ENCODE measurements around the gene CDH22. TPM values are rescaled to one million over a fixed set of nuclear protein-coding genes. Genes with fewer than 3 reads are reported as not detected.

The CDH22 gene
- total and polyA plus RNA-seq, 2 experiments from 2014 or later, result not detected

DNA sequence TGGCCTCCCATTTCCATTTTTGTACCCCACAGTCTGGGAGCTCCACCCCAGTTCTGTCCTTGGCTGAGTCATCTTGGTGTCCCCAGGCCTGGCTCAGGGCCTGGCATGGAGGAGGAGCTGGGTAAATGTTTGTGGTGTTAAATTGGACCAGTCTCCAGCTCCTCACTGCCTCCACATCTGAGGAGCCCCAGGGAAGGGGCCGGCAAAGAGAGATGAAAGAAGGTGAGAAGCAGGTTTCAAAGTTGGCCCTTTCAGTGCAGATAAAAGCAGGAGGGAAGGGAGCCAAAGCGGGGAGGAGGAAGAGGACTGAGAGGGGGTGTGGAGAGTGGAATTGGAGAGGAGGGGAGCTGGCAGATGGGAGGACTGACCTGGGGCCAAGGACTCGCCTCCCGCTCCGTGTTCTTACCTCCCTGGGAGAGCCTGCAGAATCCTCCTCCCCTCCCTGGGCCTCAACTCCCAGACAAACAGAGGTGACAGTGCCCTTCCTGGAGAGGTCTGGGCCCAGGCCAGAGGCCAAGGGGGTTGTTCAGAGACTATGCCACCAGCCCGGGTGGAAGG lies 101.2 kb downstream of the CDH22 start:
- no peaks in the 10 kb centered on the region for H3K4me1 ChIP-seq (ENCODE audit: low read depth)
- no peak overlapping the region for H3K4me3 ChIP-seq
- H3K9me3 ChIP-seq (ENCODE audit: low read depth), result no peaks in the 10 kb centered on the region
- no peak overlapping the region for H3K27ac ChIP-seq
- H3K36me3 ChIP-seq, result no peaks in the 10 kb centered on the region
- H3K27me3 ChIP-seq, result no peaks in the 10 kb centered on the region
- TF ChIP-seq, protein P1, sequence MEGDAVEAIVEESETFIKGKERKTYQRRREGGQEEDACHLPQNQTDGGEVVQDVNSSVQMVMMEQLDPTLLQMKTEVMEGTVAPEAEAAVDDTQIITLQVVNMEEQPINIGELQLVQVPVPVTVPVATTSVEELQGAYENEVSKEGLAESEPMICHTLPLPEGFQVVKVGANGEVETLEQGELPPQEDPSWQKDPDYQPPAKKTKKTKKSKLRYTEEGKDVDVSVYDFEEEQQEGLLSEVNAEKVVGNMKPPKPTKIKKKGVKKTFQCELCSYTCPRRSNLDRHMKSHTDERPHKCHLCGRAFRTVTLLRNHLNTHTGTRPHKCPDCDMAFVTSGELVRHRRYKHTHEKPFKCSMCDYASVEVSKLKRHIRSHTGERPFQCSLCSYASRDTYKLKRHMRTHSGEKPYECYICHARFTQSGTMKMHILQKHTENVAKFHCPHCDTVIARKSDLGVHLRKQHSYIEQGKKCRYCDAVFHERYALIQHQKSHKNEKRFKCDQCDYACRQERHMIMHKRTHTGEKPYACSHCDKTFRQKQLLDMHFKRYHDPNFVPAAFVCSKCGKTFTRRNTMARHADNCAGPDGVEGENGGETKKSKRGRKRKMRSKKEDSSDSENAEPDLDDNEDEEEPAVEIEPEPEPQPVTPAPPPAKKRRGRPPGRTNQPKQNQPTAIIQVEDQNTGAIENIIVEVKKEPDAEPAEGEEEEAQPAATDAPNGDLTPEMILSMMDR (IDR thresholded peaks at IDR 0.05; ENCODE audit: low read depth, low read length), result no peak
- DNase-seq (ENCODE audit: low read depth in 1 of 2, low spot score in 1 of 2), result no peak

- DNase-seq (ENCODE audit: low read depth in 1 of 2, low spot score in 1 of 2), result peak in 1 of 2 donors; percentile 69
- H3K9me3 ChIP-seq (ENCODE audit: low read depth), result no peaks in the 10 kb centered on the region
- H3K27me3 ChIP-seq, result no peaks in the 10 kb centered on the region
- no peak overlapping the region for H3K4me3 ChIP-seq
- TF ChIP-seq, protein P1 (IDR thresholded peaks at IDR 0.05; ENCODE audit: low read depth, low read length), result no peak
- H3K27ac ChIP-seq, result no peak overlapping the region
- no peaks in the 10 kb centered on the region for H3K36me3 ChIP-seq
- no peaks in the 10 kb centered on the region for H3K4me1 ChIP-seq (ENCODE audit: low read depth)
Measured at GRCh38 chr20:46206025-46206424, 102.3 kb downstream of the CDH22 start.

GRCh38 chr20:46205349-46205748 lies 102.9 kb downstream of the CDH22 start:
- Histone ChIP-seq H3K4me3 (no peak overlapping the region), H3K36me3 (no peaks in the 10 kb centered on the region), H3K4me1 (ENCODE audit: low read depth) (no peaks in the 10 kb centered on the region), H3K27me3 (no peaks in the 10 kb centered on the region), H3K27ac (no peak overlapping the region), H3K9me3 (ENCODE audit: low read depth) (no peaks in the 10 kb centered on the region)
- TF ChIP-seq, protein P1 (IDR thresholded peaks at IDR 0.05; ENCODE audit: low read depth, low read length), result no peak
- no peak for DNase-seq (ENCODE audit: low read depth in 1 of 2, low spot score in 1 of 2)

- no peak for DNase-seq (ENCODE audit: low read depth in 1 of 2, low spot score in 1 of 2)
- no peaks in the 10 kb centered on the region for H3K36me3 ChIP-seq
- no peaks in the 10 kb centered on the region for H3K27me3 ChIP-seq
- no peak overlapping the region for H3K27ac ChIP-seq
- no peaks in the 10 kb centered on the region for H3K4me1 ChIP-seq (ENCODE audit: low read depth)
- no peak overlapping the region for H3K4me3 ChIP-seq
- no peaks in the 10 kb centered on the region for H3K9me3 ChIP-seq (ENCODE audit: low read depth)
- TF ChIP-seq, protein P1 (IDR thresholded peaks at IDR 0.05; ENCODE audit: low read depth, low read length), result no peak
Measured at GRCh38 chr20:46204594-46205186, 103.6 kb downstream of the CDH22 start.

- Histone ChIP-seq H3K4me3 (no peak overlapping the region), H3K27me3 (no peaks in the 10 kb centered on the region), H3K4me1 (ENCODE audit: low read depth) (no peaks in the 10 kb centered on the region), H3K9me3 (ENCODE audit: low read depth) (no peaks in the 10 kb centered on the region), H3K27ac (no peak overlapping the region), H3K36me3 (no peaks in the 10 kb centered on the region)
- TF ChIP-seq, protein P1 (IDR thresholded peaks at IDR 0.05; ENCODE audit: low read depth, low read length), result no peak
- no peak for DNase-seq (ENCODE audit: low read depth in 1 of 2, low spot score in 1 of 2)
Measured at GRCh38 chr20:46203510-46203837, 104.8 kb downstream of the CDH22 start.
